Measurements from ENCODE around the gene ADCY1.

GRCh38 chr7:45715471-45716352, 141.5 kb downstream of the ADCY1 start:
- TF ChIP-seq POLR2A (IDR thresholded peaks at IDR 0.05) (no peak), POLR2AphosphoS5 (IDR thresholded peaks at IDR 0.05) (no peak)
- TF ChIP-seq, protein P1, sequence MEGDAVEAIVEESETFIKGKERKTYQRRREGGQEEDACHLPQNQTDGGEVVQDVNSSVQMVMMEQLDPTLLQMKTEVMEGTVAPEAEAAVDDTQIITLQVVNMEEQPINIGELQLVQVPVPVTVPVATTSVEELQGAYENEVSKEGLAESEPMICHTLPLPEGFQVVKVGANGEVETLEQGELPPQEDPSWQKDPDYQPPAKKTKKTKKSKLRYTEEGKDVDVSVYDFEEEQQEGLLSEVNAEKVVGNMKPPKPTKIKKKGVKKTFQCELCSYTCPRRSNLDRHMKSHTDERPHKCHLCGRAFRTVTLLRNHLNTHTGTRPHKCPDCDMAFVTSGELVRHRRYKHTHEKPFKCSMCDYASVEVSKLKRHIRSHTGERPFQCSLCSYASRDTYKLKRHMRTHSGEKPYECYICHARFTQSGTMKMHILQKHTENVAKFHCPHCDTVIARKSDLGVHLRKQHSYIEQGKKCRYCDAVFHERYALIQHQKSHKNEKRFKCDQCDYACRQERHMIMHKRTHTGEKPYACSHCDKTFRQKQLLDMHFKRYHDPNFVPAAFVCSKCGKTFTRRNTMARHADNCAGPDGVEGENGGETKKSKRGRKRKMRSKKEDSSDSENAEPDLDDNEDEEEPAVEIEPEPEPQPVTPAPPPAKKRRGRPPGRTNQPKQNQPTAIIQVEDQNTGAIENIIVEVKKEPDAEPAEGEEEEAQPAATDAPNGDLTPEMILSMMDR (IDR thresholded peaks at IDR 0.05): no peak
